HFF-Myc (cell line): Measurements from ENCODE around the gene KRT77.

Experiments
- DNase-seq: peaks from one replicate; pipeline ENCODE4 v3.0.0-alpha.2; 2011; ENCODE audit warnings: low read depth; ENCODE audit errors: extremely low read depth
- H3K4me3 ChIP-seq: replicated peaks from 2 replicates; pipeline ENCODE4 v1.5.1; 2011; ENCODE audit warnings: low read depth, mild to moderate bottlenecking, control low read depth, low read length
- CTCF ChIP-seq: IDR thresholded peaks from 2 replicates; pipeline ENCODE4 v1.5.1; 2012; ENCODE audit warnings: mild to moderate bottlenecking, low read depth, low read length, control low read depth; ENCODE audit errors: missing control alignments

The KRT77 gene

DNA sequence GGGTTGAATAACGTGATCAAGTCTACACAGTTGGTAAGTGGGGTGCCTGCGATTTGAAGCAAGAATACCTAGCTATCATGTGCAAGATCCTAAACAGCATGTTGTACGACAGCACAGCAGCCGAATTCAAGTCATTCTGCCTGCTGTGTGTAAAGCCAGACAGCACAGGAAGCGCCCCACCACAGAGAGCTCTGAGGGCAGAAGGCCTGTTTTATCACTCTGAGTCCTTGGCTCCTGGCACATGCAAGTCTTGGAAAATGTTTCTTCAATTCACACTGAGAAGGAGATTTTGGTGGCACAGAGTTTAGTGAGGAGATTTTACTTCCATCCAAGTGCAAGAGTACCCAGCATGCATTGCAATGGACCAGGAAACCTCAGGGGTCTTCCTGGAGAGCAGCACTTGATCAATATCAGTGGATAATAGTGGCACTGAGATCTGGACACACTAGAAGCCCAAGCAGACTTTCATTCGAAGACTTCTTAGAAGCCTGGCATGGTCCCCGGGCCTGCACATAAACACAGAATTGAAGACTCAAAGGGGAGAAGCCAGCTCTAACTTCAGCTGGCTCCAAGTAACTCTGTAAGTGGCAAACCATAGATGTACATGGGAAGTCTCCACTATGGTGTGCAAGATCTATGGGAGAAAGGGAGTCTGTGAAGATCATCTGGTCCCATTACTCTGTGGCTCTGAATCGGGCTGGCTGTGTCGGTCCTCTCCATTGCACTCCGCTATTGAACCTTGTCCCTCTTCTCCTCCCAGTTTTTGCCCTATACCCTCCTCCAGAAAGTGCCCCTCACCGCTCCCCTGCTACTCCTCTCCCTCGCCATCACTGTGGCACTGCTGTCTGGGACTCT lies 21.6 kb downstream of the KRT77 start:
- H3K4me3 ChIP-seq = no peak overlapping the region
- TF ChIP-seq CTCF = no peak
- DNase-seq = no peak

GRCh38 chr12:52680363-52680762 lies 23.0 kb downstream of the KRT77 start, which contains the start of gene KRT1:
KRT1 (minus strand) TSS chr12:52680407; CDS start chr12:52680348, 59 bp downstream.
- no peak for DNase-seq
- TF ChIP-seq CTCF = no peak

GRCh38 chr12:52679875-52680274 lies 23.4 kb downstream of the KRT77 start:
- TF ChIP-seq CTCF = no peak
- no peak overlapping the region for H3K4me3 ChIP-seq
- DNase-seq = no peak

More at GRCh38 chr12:52680363-52680762, 23.0 kb downstream of the KRT77 start, which contains the start of gene KRT1:
- H3K4me3 ChIP-seq = no peak within 1 kb of the TSS

DNA sequence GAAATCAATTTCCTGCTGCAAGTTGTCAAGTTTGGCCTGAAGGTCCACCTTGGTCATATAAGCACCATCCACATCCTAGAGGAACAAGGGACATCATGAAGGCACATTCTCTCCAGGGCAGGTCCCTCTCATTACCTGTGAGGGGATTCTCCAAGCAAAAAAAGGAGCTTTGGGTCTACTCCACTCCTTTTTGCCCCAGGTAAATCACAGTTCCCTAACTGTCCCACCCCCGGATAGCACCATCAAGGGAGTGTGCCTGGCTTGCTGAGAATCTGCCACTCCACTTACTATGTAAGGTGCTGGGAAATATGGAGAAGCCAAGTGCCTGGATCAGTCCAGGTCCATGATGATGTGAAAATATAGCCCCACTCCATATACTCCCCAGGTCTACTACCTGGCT lies 25.7 kb downstream of the KRT77 start:
- no peak for TF ChIP-seq CTCF
- no peak overlapping the region for H3K4me3 ChIP-seq
- no peak for DNase-seq

DNA sequence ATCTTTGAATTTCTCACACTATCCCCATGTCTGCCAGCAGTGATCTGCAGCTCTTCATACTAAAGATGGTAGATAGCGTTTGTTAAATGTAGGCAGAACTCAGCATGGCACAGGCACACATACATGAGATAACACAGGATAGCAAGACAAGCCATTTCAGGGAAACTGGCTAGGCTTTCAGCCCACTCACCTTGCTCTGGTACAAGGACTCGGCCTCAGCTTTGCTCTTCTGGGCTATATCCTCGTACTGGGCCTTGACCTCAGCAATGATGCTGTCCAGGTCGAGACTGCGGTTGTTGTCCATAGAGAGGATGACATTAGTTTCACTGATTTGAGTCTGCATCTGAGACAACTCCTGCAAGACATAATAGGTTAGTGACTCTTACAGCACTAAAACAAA lies 26.2 kb downstream of the KRT77 start:
- TF ChIP-seq CTCF = no peak
- no peak for DNase-seq
- H3K4me3 ChIP-seq = no peak overlapping the region

- no peak for DNase-seq
- TF ChIP-seq CTCF = no peak
- no peak overlapping the region for H3K4me3 ChIP-seq
These were observed 27.2 kb downstream of the KRT77 start for GRCh38 chr12:52676163-52676562.

DNA sequence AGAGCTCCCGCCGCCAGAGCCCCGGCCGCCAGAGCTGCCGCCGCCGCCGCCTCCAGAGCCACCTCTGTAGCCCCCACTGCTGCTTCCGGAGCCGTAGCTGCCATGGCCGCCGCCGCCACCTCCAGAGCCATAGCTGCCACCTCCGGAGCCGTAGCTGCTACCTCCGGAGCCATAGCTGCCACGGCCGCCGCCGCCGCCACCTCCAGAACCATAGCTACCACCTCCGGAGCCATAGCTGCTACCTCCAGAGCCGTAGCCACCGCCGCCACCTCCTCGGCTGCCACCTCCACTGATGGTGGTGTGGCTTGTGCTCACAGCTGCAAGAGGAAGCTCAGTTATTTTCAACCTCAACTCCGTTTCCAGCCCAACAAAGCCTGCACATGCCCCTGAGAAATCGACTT lies 28.0 kb downstream of the KRT77 start:
- TF ChIP-seq CTCF = no peak
- DNase-seq = no peak
- no peak overlapping the region for H3K4me3 ChIP-seq
